ENCODE data around the gene CAPZA3.

DNA sequence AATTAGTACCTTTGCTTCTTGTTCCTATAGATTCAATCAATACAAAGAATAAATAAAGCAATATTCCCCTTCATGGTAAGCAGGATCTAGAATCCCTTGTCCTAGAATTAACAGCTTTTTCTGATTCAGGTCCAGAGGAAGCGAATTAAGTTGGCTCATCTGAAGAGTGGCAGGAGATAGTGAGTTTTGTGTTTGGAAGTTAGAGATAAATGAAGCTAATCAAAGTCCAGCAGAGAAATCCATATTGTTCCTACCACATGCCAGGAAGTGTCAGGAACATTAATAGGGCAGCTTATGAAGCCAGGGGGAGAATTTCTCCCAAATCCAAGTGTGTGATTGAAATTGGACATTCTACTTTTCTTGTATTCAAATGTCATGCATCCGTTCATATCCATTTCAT is 13.9 kb downstream of the CAPZA3 start:
- TF ChIP-seq CTCF (IDR thresholded peaks at IDR 0.05; ENCODE audit: poor library complexity) (no peak), EZH2 (IDR thresholded peaks at IDR 0.05; ENCODE audit: borderline replicate concordance) (no peak), EZH2phosphoT487 (IDR thresholded peaks at IDR 0.05; ENCODE audit: low read depth, severe bottlenecking, unreplicated experiment) (no peak)

Data from hepatocyte (in vitro differentiated cells).